Prostate gland (tissue), 2 donors: ENCODE measurements around the gene BMX.

ENCODE experiments used
- CTCF ChIP-seq, 4 experiments: fragments of 200-600 bp in 2 of 4; fragments of 450-650 bp in 2 of 4; sonication (generic) in 2 of 4; IDR thresholded peaks; 1 replicate in 3 of 4; 2 replicates in 1 of 4; pipeline ENCODE4 v1.5.1; 2016 to 2019; ENCODE audit warnings: antibody characterized with exemption in 4 of 4, mild to moderate bottlenecking in 2 of 4, moderate library complexity in 2 of 4
- POLR2AphosphoS5 ChIP-seq: sonication (generic); formaldehyde crosslinking; IDR thresholded peaks from one replicate; pipeline ENCODE4 v1.6.1; 2017; ENCODE audit warnings: antibody characterized with exemption

DNA sequence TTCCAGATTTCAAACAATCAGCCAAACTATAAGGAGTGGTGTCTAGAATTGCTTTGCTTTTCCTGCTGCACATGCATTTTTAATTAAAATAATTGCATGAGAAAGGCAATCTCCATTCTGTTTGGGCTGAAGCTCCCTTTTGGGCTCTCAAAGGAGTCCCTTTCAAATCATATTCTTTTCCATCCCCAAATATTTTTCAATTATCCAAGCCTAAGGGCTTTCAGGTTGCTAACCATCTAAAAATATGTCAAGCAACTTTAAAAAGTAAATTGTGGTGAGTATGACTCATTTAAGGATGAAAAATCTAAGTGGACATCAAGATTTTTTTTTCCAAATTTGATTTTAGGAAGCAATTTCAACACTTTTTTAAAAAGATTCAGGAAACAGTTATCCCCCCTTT lies 35.9 kb upstream of the BMX start:
- TF ChIP-seq POLR2AphosphoS5 (no peak), CTCF (IDR thresholded peaks at IDR 0.05) (no peak)
